Cardiac septum (tissue), 1 donor: ENCODE results near the gene C1orf146. TPM values are rescaled to one million over a fixed set of nuclear protein-coding genes. Genes with fewer than 3 reads are reported as not detected.
"Not testable (repeated sequence)": the region's sequence is repeated elsewhere in the genome, so short reads cannot be mapped to it uniquely, and the experiment has no call there.

ENCODE experiments used
- DNase-seq: peaks from one replicate; pipeline ENCODE4 v3.0.0-alpha.2; 2020; ENCODE audit warnings: low spot score
- intact Hi-C: fragments of 100-400 bp; cut with DNase I; formaldehyde crosslinking; loops from one replicate; pipeline ENCODE4 v1.14.0; 2022
- total RNA-seq: library from RNA; stranded (reverse); fragmentation: NEBNext Ultra II Directional; extraction: Animal tissue kit (Norgen Biotek cat#: 25700); gene quantifications from one replicate; pipeline ENCODE4 v1.2.1, GENCODE V29; 2021
- donor health status: DM: no; HTN: no; CAD: no.

Gene C1orf146
- total RNA-seq, 1 donor from 2014 or later: not detected

DNA sequence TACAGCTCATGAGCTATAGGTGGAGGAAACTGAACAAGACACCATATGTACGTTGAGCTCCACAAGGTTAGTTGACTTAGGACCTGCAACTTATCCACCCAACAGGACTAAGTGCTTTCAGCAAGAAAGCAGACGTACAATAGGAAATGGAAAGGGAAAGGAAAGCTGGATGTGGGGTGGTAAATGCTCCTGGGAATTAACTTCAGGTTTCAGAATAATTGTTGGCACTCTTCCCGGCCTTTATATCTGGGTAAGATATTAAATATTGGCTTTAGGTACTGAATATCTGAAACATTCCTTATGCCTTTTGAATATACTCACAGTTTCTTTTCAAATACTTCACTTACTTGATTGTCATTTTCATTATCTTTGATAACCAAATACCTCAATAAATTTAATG is 44.8 kb downstream of the C1orf146 start:
- DNase-seq: no peak
- intact Hi-C loops: no loop called here

- intact Hi-C loops: no loop called here
- no peak for DNase-seq
These were observed 55.3 kb downstream of the C1orf146 start for GRCh38 chr1:92273039-92273438.

GRCh38 chr1:92274939-92275338 is 57.2 kb downstream of the C1orf146 start:
- no peak for DNase-seq
- intact Hi-C loops: no loop called here

GRCh38 chr1:92276082-92276481 is 58.4 kb downstream of the C1orf146 start:
- intact Hi-C loops: no loop called here

GRCh38 chr1:92277105-92277723 is 59.5 kb downstream of the C1orf146 start:
- intact Hi-C loops: no loop called here
- DNase-seq: no peak

More at GRCh38 chr1:92276082-92276481, 58.4 kb downstream of the C1orf146 start:
- DNase-seq: no peak

DNA sequence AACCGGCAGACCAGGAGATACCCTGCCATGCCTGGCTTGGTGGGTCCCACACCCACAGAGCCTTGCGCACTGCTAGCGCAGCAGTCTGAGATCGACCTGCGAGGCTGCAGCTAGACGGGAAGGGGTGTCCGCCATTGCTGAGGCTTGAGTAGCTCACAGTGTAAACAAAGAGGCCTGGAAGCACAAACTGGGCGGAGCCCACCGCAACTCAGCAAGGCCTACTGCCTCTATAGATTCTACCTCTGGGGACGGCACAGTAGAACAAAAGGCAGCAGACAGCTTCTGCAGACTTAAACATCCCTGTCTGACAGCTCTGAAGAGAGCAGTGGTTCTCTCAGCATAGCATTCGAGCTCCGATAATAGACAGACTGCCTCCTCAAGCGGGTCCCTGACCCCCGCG is 62.1 kb downstream of the C1orf146 start:
- not testable (repeated sequence) for DNase-seq

GRCh38 chr1:92281411-92281810 is 63.7 kb downstream of the C1orf146 start:
- DNase-seq, intact Hi-C loops: not testable (repeated sequence)

More for the DNA sequence above, 62.1 kb downstream of the C1orf146 start:
- intact Hi-C loops: not testable (repeated sequence)

GRCh38 chr1:92291372-92291999 is 73.8 kb downstream of the C1orf146 start:
- intact Hi-C loops: loop anchor here (2.0 to 5.0 kb wide), 2 partner anchors 293 to 1009 kb away; no protein-coding TSS in a partner anchor

More at GRCh38 chr1:92291372-92291999, 73.8 kb downstream of the C1orf146 start:
- DNase-seq: no peak

Other genes starting within 250 kb of the C1orf146 start
- 0.22 TPM for gene EPHX4, start 187.9 kb upstream of the C1orf146 start, total RNA-seq
- not detected for gene SETSIP, start 142.5 kb upstream of the C1orf146 start, total RNA-seq
- gene BTBD8, start 137.6 kb upstream of the C1orf146 start, total RNA-seq: 4.5 TPM
- gene GLMN, start 81.1 kb downstream of the C1orf146 start, total RNA-seq: 5.8 TPM
- gene RPAP2, start 81.1 kb downstream of the C1orf146 start, total RNA-seq: 22.1 TPM